ENCODE results near the gene ACOT8. TPM values are rescaled to one million over a fixed set of nuclear protein-coding genes. Genes with fewer than 3 reads are reported as not detected.

The ACOT8 gene
- total and polyA plus RNA-seq, 8 donors, result 19.3 to 28.7 (median 22.0) TPM

DNA sequence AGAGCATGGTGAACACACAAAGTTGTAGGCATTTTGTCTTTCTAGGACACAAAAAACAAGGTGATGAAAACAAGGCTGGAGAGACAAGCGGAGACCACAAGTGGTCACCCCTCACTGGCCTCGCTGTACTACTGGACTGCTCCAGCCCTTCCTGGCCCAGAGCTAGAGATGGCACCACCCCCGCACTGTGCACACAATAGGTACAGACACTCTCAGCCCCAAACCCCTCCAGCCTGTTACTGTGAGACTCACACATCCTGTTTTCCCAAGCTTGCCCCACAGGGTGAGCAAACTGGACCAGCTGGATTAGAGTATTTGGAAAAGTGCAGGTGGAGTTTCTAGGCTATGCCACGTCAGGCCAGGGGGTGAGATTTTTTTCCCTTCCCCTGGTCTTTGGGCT, 15.4 kb upstream of the ACOT8 start:
- no peaks in the 10 kb centered on the region for H3K9me3 ChIP-seq

GRCh38 chr20:45867819-45868176, 10.6 kb upstream of the ACOT8 start:
- DNase-seq (no peak), ATAC-seq (peak; percentile 74)
- H3K4me3 ChIP-seq, result no peak overlapping the region
- H3K27me3 ChIP-seq, result no peaks in the 10 kb centered on the region
- H3K27ac ChIP-seq, result no peak overlapping the region
- peaks cover 0 to 5% of the 10 kb centered on the region in 2 donors for H3K4me1 ChIP-seq
- intact Hi-C loops (cut with DNase I), result no loop called here
- H3K9me3 ChIP-seq, result no peaks in the 10 kb centered on the region
- peaks cover 0 to 1% of the 10 kb centered on the region in 2 donors for H3K36me3 ChIP-seq
- TF ChIP-seq CTCF (IDR thresholded peaks at IDR 0.05), result no peak

More for the DNA sequence above, 15.4 kb upstream of the ACOT8 start:
- H3K4me1 ChIP-seq, result no peaks in the 10 kb centered on the region
- H3K36me3 ChIP-seq, result peaks cover 0 to 16% of the 10 kb centered on the region in 2 donors
- no peaks in the 10 kb centered on the region for H3K27me3 ChIP-seq
- ATAC-seq (no peak), DNase-seq (no peak)
- no peak overlapping the region for H3K27ac ChIP-seq
- no peak overlapping the region for H3K4me3 ChIP-seq
- intact Hi-C loops (cut with DNase I), result no loop called here
- no peak for TF ChIP-seq CTCF (IDR thresholded peaks at IDR 0.05)

DNA sequence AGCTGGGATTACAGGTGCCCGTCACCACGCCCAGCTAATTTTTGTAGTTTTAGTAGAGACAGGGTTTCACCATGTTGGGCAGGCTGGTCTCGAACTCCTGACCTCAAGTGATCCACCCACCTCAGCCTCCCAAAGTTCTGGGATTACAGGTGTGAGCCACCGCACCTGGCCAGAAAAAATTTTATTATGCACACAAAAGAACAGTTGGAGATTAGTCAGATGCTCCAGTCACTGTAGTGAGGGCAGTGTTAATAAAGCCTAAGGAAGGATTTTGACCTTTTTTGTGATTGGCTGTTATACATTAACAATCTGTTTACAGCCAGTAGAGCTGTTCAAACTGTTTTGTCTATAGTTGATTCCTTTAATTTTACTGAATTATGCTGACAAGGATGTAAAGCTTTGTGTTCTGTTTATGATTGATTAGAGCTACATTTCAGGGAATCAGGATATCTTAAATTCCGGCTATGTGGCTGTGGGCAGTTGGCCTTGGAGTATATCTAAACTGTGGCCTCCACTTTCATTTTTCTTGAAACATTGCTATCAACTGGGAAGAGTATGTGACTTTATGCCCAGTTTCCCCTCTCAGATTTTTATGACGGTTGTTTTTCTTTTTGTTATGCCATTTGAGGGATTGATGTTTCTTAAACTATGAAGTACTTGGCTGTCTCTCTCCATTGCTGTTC, 10.1 kb upstream of the ACOT8 start:
- Histone ChIP-seq H3K4me1 (peaks cover 0 to 5% of the 10 kb centered on the region in 2 donors), H3K9me3 (no peaks in the 10 kb centered on the region), H3K27me3 (no peaks in the 10 kb centered on the region), H3K36me3 (no peaks in the 10 kb centered on the region), H3K4me3 (no peak overlapping the region), H3K27ac (no peak overlapping the region)
- DNase-seq, result no peak
- intact Hi-C loops (cut with DNase I), result no loop called here
- peak; percentile 33 for ATAC-seq
- no peak for TF ChIP-seq CTCF (IDR thresholded peaks at IDR 0.05)

DNA sequence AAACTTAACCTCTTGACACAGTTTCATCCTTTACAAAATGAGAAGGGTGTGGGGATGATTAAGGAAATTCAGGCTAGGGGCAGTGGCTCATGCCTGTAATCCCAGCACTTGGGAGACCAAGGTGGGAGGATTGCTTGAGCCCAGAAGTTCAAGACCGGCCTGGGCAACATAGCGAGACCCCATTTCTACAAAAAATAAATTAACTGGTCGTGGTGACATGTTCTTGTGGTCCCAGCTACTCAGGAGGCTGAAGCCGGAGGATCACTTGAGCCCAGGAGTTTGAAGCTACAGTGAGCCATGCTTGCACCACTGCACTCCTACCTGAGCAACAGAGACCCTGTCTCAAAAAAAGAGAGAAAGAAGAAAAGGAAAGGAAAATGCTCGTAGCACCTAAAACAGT, 9.3 kb upstream of the ACOT8 start:
- TF ChIP-seq CTCF (IDR thresholded peaks at IDR 0.05), result no peak
- H3K27me3 ChIP-seq, result no peaks in the 10 kb centered on the region
- no peak overlapping the region for H3K27ac ChIP-seq
- H3K4me1 ChIP-seq, result peaks cover 0 to 5% of the 10 kb centered on the region in 2 donors
- no peaks in the 10 kb centered on the region for H3K9me3 ChIP-seq
- intact Hi-C loops (cut with DNase I), result no loop called here
- no peak overlapping the region for H3K4me3 ChIP-seq
- DNase-seq, result no peak
- H3K36me3 ChIP-seq, result no peaks in the 10 kb centered on the region
- ATAC-seq, result no peak

- intact Hi-C loops (cut with DNase I), result no loop called here
- Histone ChIP-seq H3K4me1 (peaks cover 0 to 7% of the 10 kb centered on the region in 2 donors), H3K27ac (no peak overlapping the region), H3K27me3 (no peaks in the 10 kb centered on the region), H3K9me3 (no peaks in the 10 kb centered on the region), H3K36me3 (no peaks in the 10 kb centered on the region), H3K4me3 (no peak overlapping the region)
- DNase-seq, result no peak
- no peak for TF ChIP-seq CTCF (IDR thresholded peaks at IDR 0.05)
- ATAC-seq, result no peak
Observed at GRCh38 chr20:45863543-45864470, 6.6 kb upstream of the ACOT8 start.

All from left lung (tissue), 10 donors.